Neuronal stem cell (in vitro differentiated cells): Measurements from ENCODE around the gene SPOCD1.

Source experiments
- DNase-seq: peaks from one replicate; pipeline ENCODE4 v3.0.0-alpha.2; 2013; ENCODE audit warnings: low spot score
- H2AFZ ChIP-seq: one replicate; pipeline ENCODE4 v1.6.1; 2013; ENCODE audit warnings: mild to moderate bottlenecking, low read length, inconsistent platforms
- H2AK5ac ChIP-seq: 2 replicates; pipeline ENCODE4 v1.6.1; 2013; ENCODE audit warnings: low read depth, mild to moderate bottlenecking, inconsistent platforms, low read length, moderate library complexity, mixed read lengths
- H2BK120ac ChIP-seq: 2 replicates; pipeline ENCODE4 v1.6.1; 2013; ENCODE audit warnings: low read depth, mild to moderate bottlenecking, inconsistent platforms, low read length, moderate library complexity, mixed read lengths
- H2BK12ac ChIP-seq: one replicate; pipeline ENCODE4 v1.6.1; 2013; ENCODE audit warnings: low read length, inconsistent platforms
- H2BK15ac ChIP-seq: 2 replicates; pipeline ENCODE4 v1.6.1; 2013; ENCODE audit warnings: mild to moderate bottlenecking, low read length, inconsistent platforms, mixed read lengths
- H2BK5ac ChIP-seq: one replicate; pipeline ENCODE4 v1.6.1; 2013; ENCODE audit warnings: inconsistent platforms, mild to moderate bottlenecking, low read length, moderate library complexity
- H3K14ac ChIP-seq: one replicate; pipeline ENCODE4 v1.6.1; 2013; ENCODE audit warnings: low read length, inconsistent platforms
- H3K18ac ChIP-seq: 2 replicates; pipeline ENCODE4 v1.6.1; 2013; ENCODE audit warnings: low read length, inconsistent platforms
- H3K23ac ChIP-seq: 2 replicates; pipeline ENCODE4 v1.6.1; 2013; ENCODE audit warnings: low read depth, mild to moderate bottlenecking, mixed read lengths, low read length, inconsistent platforms; ENCODE audit not compliant: poor library complexity
- H3K27ac ChIP-seq: replicated peaks from 3 replicates; pipeline ENCODE4 v1.5.1; 2013; ENCODE audit warnings: low read length, inconsistent platforms
- H3K27me3 ChIP-seq, 3 experiments: 2 replicates each; pipeline ENCODE4 v1.6.1; 2013; ENCODE audit warnings: low read length in 3 of 3, mild to moderate bottlenecking in 2 of 3, inconsistent platforms in 1 of 3, low read depth in 1 of 3, mixed read lengths in 1 of 3, moderate library complexity in 1 of 3; ENCODE audit not compliant: control insufficient read depth in 3 of 3, insufficient read depth in 3 of 3
- H3K36me3 ChIP-seq, 2 donors: replicated peaks in 1 of 2; 2 replicates each; pipeline ENCODE4 v1.6.1; 2013; ENCODE audit warnings: low read length in 2 of 2; ENCODE audit not compliant: control insufficient read depth in 2 of 2, insufficient read depth in 2 of 2
- H3K4ac ChIP-seq: 2 replicates; pipeline ENCODE4 v1.6.1; 2013; ENCODE audit warnings: inconsistent platforms, mild to moderate bottlenecking, low read length, moderate library complexity
- H3K4me1 ChIP-seq, 2 donors: 1 replicate in 1 of 2; 2 replicates in 1 of 2; pipeline ENCODE4 v1.6.1; 2013; ENCODE audit warnings: low read length in 2 of 2, low read depth in 1 of 2; ENCODE audit not compliant: control insufficient read depth in 2 of 2, insufficient read depth in 1 of 2
- H3K4me2 ChIP-seq: one replicate; pipeline ENCODE4 v1.6.1; 2013; ENCODE audit warnings: mild to moderate bottlenecking, low read length, inconsistent platforms; ENCODE audit not compliant: insufficient read depth, poor library complexity, severe bottlenecking
- H3K4me3 ChIP-seq, 2 donors: 2 replicates each; pipeline ENCODE4 v1.5.1; 2013; ENCODE audit warnings: low read length in 2 of 2, mild to moderate bottlenecking in 2 of 2, inconsistent platforms in 1 of 2, moderate library complexity in 1 of 2
- H3K79me1 ChIP-seq: one replicate; pipeline ENCODE4 v1.6.1; 2013; ENCODE audit warnings: low read depth, mild to moderate bottlenecking, inconsistent platforms, low read length, moderate library complexity
- H3K9ac ChIP-seq: one replicate; pipeline ENCODE4 v1.6.1; 2013; ENCODE audit warnings: mild to moderate bottlenecking, low read depth, low read length, inconsistent platforms; ENCODE audit not compliant: poor library complexity
- H3K9me3 ChIP-seq, 2 donors: replicated peaks in 1 of 2; 2 replicates each; pipeline versions ENCODE3 to v1.6.1; 2013; ENCODE audit warnings: low read length in 2 of 2, mild to moderate bottlenecking in 2 of 2, inconsistent platforms in 1 of 2, low read depth in 1 of 2, mixed read lengths in 1 of 2, moderate library complexity in 1 of 2; ENCODE audit not compliant: control insufficient read depth in 2 of 2, insufficient read depth in 1 of 2
- H4K8ac ChIP-seq: one replicate; pipeline ENCODE4 v1.6.1; 2013; ENCODE audit warnings: low read depth, mild to moderate bottlenecking, inconsistent platforms, low read length, moderate library complexity
- H4K91ac ChIP-seq: one replicate; pipeline ENCODE4 v1.6.1; 2013; ENCODE audit warnings: low read length, low read depth, mild to moderate bottlenecking, inconsistent platforms; ENCODE audit not compliant: poor library complexity
- WGBS, 2 donors: extraction: QIAGEN DNeasy Blood & Tissue Kit; methylation state at CpG; one replicate each; pipeline ENCODE4 v1.1.7; 2013; ENCODE audit warnings: missing lambda C conversion rate in 2 of 2, mixed read lengths in 1 of 2; ENCODE audit not compliant: insufficient read length in 2 of 2, insufficient replicate concordance in 1 of 2; ENCODE audit errors: extremely low coverage in 2 of 2; 5-methylcytosine and 5-hydroxymethylcytosine counted together

SPOCD1 gene

DNA sequence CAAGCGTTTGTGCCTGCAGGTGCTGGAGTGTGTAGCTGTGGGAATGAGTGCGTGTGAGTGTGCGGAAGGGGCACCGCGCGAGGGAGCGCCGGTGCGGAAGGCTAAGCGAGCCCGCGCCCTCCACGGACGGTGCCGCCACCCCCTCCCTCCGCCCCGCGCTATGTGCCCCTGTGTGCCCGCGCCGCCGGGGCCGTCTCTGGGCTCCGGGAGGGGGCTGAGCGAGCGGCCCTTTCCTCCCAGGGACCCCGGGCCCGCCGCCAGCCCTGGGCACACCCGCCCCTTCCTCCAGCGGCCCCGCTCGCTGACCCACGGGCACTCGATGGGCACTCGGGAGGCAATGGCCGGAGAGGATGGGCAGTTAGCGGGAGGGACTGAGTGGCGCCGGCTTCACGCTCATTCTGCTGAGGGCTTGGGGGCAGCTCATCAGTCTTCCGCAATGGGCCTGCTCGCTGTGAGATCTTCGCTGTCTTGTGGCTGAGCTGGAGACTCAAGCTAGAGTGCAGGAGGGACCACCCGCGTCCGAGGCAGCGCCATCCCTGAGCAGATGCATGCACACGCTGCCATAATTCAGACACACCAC, 43.1 kb downstream of the SPOCD1 start:
- peak overlapping the region; percentile 73 for H3K4me2 ChIP-seq
- no peaks in the 10 kb centered on the region for H3K36me3 ChIP-seq
- H3K18ac ChIP-seq: peak overlapping the region; percentile 97
- H3K4ac ChIP-seq: no peak overlapping the region
- H2BK12ac ChIP-seq: peak overlapping the region; percentile 69
- peaks cover 2% of the 10 kb centered on the region for H3K79me1 ChIP-seq
- WGBS, 2 donors: no CpG with 5 or more reads among the region's 49 CpGs
- peak overlapping the region; percentile 75 for H2BK15ac ChIP-seq
- peaks cover 2 to 4% of the 10 kb centered on the region in 2 donors for H3K9me3 ChIP-seq
- H2BK5ac ChIP-seq: no peak overlapping the region
- peak overlapping the region in 1 of 2 donors; percentile 72 for H3K4me3 ChIP-seq
- H3K4me1 ChIP-seq: peaks cover 14 to 27% of the 10 kb centered on the region in 2 donors
- H3K14ac ChIP-seq: peak overlapping the region; percentile 99
- no peak overlapping the region for H2BK120ac ChIP-seq
- no peak for DNase-seq
- no peak overlapping the region for H3K27ac ChIP-seq
- H4K91ac ChIP-seq: no peak overlapping the region
- peak overlapping the region; percentile 88 for H2AK5ac ChIP-seq
- H3K9ac ChIP-seq: peak overlapping the region; percentile 95
- peak overlapping the region; percentile 20 for H4K8ac ChIP-seq
- peak overlapping the region; percentile 85 for H2AFZ ChIP-seq
- H3K27me3 ChIP-seq: peaks cover 18 to 99% (median 38%) of the 10 kb centered on the region in 3 experiments
- peak overlapping the region; percentile 47 for H3K23ac ChIP-seq

DNA sequence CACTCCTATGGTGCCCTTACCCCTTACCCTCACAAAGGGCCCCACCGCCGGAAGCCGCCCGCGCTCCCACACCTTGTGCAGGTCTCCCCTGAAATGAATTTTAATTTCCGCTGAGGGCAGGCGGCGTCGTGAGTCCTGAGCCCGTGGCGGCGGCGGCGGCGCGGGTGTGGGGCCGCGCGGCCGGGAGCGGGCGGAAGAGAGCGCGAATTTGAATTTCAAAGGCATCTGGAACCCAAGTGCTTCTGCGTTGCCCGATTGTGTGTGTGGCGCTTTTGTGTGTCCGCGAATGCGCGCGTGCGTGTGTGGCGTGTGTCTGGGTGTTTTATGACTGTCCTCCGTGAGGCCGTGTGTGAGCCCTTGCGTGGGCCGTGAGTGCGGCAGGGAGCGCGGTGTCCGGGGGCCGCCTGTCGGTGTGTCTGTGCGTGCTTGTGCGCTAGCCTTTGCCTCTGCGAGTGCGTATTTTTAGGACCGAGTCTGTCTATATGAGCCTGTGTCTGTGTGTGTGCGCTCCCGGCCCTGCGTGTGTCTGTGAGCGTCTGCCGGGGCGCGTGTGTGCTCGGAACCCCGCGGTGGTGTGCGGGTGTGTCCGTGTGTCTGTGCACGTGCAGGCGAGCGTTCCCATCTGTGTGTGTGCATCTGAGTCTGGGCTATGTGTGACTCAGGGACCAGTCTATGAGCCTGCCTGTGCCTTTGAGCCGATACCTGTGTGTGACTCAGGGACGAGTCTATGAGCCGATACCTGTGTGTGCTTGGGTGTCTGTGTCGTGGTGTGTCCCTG, 43.7 kb downstream of the SPOCD1 start:
- WGBS, 2 donors: no CpG with 5 or more reads among the region's 68 CpGs
- H3K4me3 ChIP-seq: peak overlapping the region; percentile 35 to 72
- peaks cover 14 to 31% of the 10 kb centered on the region in 2 donors for H3K4me1 ChIP-seq
- H2BK15ac ChIP-seq: peak overlapping the region; percentile 40
- H3K27ac ChIP-seq: no peak overlapping the region
- H2BK120ac ChIP-seq: no peak overlapping the region
- H3K79me1 ChIP-seq: peaks cover 2% of the 10 kb centered on the region
- peak overlapping the region; percentile 20 for H4K8ac ChIP-seq
- peak overlapping the region; percentile 73 for H3K4me2 ChIP-seq
- peak overlapping the region; percentile 85 for H2AFZ ChIP-seq
- no peak overlapping the region for H3K23ac ChIP-seq
- peak overlapping the region; percentile 97 for H3K18ac ChIP-seq
- peak overlapping the region; percentile 95 for H3K9ac ChIP-seq
- no peak overlapping the region for H2BK5ac ChIP-seq
- no peak overlapping the region for H4K91ac ChIP-seq
- H3K36me3 ChIP-seq: no peaks in the 10 kb centered on the region
- no peak for DNase-seq
- H3K27me3 ChIP-seq: peaks cover 18 to 100% (median 38%) of the 10 kb centered on the region in 3 experiments
- H3K14ac ChIP-seq: peak overlapping the region; percentile 99
- H2AK5ac ChIP-seq: peak overlapping the region; percentile 6
- H2BK12ac ChIP-seq: peak overlapping the region; percentile 69
- H3K4ac ChIP-seq: no peak overlapping the region
- H3K9me3 ChIP-seq: peaks cover 2 to 4% of the 10 kb centered on the region in 2 donors

DNA sequence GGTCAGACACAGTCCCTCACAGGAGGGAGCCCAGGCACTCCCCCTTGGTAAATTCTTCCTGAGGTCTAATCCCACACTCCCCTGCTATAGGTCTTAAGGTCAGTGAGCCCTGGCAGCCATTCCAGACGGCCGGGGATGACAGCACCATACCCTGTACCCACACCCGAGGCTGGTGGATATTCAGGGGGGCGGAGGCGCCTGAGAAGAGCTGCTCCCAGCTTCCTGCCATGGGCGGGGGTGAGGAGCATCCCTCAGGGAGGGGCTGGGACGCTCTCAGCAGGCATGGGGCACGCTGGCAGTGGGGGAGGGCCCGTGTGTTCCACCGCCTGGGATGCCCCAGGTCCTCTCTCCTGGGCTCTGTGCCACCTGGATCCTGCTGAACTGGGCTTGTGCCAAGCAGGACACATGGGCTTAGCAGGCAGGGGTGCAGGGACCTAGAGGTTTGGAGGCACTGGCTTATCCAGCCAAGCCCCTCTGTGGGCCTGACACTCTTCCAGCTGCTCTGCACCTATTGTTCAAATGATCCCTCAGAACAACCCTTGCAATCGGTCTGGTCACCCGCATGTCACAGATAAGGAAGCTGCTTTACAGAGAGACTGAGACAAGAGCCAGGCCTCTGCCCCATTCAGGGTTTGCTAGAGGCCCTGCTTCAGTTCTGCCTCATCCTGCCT, 46.0 kb downstream of the SPOCD1 start:
- no peak overlapping the region for H3K4me2 ChIP-seq
- WGBS, 2 donors: no CpG with 5 or more reads among the region's 12 CpGs
- H3K27ac ChIP-seq: no peak overlapping the region
- H3K27me3 ChIP-seq: peaks cover 18 to 100% (median 41%) of the 10 kb centered on the region in 3 experiments
- H2BK15ac ChIP-seq: no peak overlapping the region
- no peak overlapping the region for H2BK120ac ChIP-seq
- H2BK12ac ChIP-seq: no peak overlapping the region
- H2AK5ac ChIP-seq: peak overlapping the region; percentile 74
- H4K8ac ChIP-seq: no peak overlapping the region
- no peak for DNase-seq
- H4K91ac ChIP-seq: no peak overlapping the region
- no peak overlapping the region for H2AFZ ChIP-seq
- H3K4ac ChIP-seq: no peak overlapping the region
- peaks cover 2% of the 10 kb centered on the region for H3K79me1 ChIP-seq
- no peaks in the 10 kb centered on the region for H3K36me3 ChIP-seq
- peak overlapping the region; percentile 47 for H3K23ac ChIP-seq
- H3K18ac ChIP-seq: peak overlapping the region; percentile 44
- no peak overlapping the region for H3K4me3 ChIP-seq
- peak overlapping the region; percentile 4 for H3K14ac ChIP-seq
- no peak overlapping the region for H3K9ac ChIP-seq
- no peak overlapping the region for H2BK5ac ChIP-seq
- peaks cover 0 to 2% of the 10 kb centered on the region in 2 donors for H3K9me3 ChIP-seq
- H3K4me1 ChIP-seq: peaks cover 18 to 41% of the 10 kb centered on the region in 2 donors
